RCC 7860 (cell line): Measurements from ENCODE around the gene GFPT2.

ENCODE experiments used
- DNase-seq: peaks from one replicate; pipeline ENCODE4 v3.0.0-alpha.2; 2015; ENCODE audit warnings: low spot score
- FAIRE-seq: peaks from 2 replicates; lab custom pipeline; 2012; peaks lifted over from hg19 to GRCh38; lab: Jason Lieb, UNC

Gene GFPT2

DNA sequence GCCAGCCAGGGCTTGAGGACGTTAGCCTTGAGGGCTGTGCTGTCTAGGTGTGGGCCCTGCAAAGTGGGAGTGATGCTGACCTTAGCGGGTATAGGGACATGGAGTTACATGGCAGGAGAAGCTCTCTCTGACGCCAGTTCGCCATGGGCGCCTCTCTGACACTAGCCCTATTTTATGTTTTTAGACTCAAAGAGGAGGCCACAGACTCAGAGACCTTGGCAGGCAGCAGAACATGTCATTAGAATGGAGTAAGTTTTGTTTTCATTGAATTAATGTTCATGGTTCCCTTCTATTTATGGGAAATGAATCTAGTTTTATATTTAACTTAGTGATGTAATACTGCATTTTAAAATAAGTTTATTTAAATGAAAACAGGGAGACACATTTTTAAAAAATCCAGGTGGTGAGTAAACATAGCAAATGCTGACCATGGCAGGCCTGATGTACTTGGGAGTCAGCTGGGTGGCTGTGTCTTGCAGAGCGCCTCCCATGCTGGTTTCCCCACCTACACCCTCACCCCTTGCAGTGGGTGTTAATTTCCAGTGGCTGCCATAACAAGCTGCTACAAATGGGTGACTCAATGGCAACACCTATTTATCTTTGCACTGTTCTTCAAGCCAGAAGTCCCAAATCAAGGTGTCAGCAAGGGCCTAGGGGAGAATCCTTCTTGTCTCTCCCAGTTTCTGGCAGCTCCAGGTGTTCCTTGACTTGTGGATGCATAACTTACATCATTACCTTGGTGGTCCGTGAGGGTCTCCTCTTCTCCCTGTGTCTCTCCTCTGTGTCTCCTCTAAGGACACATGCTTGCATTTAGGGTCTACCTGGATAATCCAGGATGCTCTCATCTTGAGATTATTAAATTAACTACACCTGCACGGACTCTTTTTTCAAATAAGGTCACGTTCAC lies 25.6 kb upstream of the GFPT2 start:
- FAIRE-seq, result no peak

GRCh38 chr5:180377556-180378197 lies 24.5 kb upstream of the GFPT2 start:
- no peak for FAIRE-seq
- DNase-seq, result no peak

More for the DNA sequence above, 25.6 kb upstream of the GFPT2 start:
- DNase-seq, result no peak

- DNase-seq (no peak), FAIRE-seq (no peak)
Measured at GRCh38 chr5:180376511-180376910, 23.4 kb upstream of the GFPT2 start.

GRCh38 chr5:180375955-180376354 lies 22.8 kb upstream of the GFPT2 start:
- FAIRE-seq, result no peak
- no peak for DNase-seq

GRCh38 chr5:180375291-180375690 lies 22.2 kb upstream of the GFPT2 start:
- FAIRE-seq (no peak), DNase-seq (no peak)

DNA sequence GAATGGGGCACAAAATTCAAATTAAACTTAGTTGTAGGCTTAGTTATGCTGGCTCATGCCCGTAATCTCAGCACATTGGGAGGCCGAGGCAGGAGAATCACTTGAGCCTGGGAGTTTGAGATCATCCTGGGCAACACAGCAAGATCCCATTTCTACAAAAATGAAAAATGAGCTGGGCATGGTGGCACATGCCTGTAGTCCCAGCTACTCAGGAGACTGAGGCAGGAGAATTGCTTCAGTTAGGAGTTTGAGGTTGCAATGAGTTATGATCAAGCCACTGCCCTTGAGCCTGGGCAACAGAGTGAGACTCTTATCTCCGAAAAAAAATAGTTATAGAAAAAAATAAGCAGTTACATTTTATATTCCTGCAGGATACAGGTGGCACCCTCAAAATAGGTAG lies 20.7 kb upstream of the GFPT2 start:
- FAIRE-seq, result no peak
- DNase-seq, result no peak

DNA sequence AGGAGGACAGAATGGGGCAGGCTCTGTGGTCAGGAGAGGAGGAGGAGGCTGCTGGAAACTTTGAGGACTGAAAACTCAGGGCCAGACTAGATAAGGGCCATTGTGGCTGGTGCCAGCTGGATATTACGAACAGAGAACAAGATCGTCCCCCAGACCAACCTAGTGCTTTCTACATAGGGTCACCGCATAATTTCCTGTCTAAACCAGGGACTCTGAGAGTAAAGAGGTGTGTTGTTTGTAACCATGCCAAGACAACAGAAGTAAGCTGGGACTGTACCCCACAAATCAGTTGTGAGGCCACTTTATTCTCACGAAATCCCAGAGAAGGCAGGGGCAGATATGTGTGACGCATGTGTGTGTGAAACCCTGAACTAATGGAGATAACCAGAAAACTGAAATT lies 20.3 kb upstream of the GFPT2 start:
- FAIRE-seq, result no peak

GRCh38 chr5:180371949-180372348 lies 18.8 kb upstream of the GFPT2 start:
- FAIRE-seq, result no peak
- DNase-seq, result no peak

More for the DNA sequence above, 20.3 kb upstream of the GFPT2 start:
- DNase-seq, result no peak

DNA sequence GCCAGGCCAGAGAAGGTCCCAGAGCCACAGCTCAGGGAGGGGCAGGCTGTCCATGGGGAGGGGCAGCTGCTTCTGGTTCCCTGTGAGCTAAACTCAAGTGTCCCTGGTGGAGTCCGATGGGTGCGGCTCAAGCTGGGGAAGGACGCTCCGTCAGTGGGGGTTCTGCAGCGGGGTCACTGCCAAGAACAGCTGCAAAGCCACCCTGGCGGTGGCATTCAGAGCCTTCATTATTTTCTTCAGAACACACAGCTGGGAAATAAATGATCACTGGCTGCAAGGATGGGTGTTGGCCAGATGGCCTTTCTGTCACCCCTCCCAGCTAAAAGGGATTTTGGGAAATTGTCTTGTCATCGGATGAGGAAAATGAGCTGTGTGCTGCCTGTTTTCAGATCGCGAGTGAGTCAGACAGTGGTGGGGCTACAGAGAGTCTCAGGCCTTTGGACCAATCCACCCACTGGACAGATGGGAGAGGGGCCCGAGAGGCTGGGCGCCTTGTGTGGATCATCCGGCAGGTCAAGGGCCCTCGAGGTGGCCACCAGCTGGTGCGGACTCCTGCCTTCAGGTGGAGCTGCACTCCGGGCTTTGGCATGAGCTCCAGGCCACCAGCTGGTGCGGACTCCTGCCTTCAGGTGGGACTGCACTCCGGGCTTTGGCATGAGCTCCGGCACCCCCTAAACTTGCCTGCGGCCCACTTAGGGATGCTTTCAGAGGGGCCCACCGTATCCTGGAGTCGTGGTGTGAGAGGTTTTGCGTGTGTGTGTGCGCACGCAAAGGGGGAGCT lies 17.9 kb upstream of the GFPT2 start:
- FAIRE-seq, result no peak
- no peak for DNase-seq

DNA sequence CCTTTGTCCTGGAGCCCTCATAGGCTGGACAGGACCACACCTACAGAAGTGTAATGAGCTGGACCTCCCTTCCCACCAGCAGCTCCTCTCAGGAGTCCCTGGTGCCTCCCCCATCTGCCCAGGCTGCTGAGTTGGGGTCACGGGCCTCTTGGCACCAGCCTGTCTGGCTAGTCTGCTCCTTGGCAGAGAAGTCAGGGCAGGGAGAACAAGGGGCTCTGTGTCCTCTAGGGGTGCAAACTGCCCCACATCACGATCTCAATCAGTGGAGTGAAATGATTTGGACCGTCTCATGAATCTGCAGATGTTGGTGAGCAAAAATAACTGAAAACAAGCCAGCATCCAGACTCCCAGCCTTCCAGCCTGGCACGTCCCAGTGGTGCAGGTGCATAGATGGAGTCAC lies 14.9 kb upstream of the GFPT2 start:
- FAIRE-seq, result no peak
- DNase-seq, result no peak

DNA sequence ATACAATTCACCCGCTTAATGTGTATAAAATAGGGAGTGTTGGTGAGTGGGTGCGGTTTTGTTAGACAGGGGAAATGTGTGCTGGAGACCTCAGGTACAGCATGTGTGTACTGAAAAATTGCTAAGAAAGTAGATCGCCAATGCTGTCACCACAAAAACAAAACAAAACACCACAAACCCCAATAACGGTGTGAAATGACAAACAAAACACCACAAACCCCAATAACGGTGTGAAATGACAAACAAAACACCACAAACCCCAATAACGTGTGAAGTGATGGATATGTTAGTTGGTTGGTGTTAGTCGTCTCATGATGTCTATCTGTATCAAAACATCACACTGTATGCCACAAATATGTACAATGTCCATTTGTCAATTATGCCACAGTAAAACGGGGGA lies 14.2 kb upstream of the GFPT2 start:
- FAIRE-seq (no peak), DNase-seq (no peak)

DNA sequence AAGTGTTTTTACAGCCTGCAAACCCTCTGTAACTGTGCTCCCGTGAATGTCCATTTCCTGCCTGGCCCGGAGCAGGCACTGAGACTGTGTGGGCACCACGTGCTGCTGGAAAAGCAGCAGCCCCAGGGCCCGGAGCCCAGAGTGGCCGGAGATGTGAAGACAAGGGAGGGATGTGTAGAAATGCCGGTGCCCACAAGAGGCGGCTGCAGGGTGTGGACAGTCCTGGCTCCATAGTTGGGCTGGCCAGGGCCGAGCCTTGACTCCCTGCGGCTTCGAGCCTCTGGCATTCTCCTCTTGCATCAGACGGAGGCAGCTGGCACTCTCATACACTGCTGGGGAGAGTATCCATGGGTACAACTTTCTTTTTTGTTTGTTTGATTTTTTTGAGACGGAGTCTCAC lies 13.2 kb upstream of the GFPT2 start:
- FAIRE-seq, result no peak
- DNase-seq, result no peak

DNA sequence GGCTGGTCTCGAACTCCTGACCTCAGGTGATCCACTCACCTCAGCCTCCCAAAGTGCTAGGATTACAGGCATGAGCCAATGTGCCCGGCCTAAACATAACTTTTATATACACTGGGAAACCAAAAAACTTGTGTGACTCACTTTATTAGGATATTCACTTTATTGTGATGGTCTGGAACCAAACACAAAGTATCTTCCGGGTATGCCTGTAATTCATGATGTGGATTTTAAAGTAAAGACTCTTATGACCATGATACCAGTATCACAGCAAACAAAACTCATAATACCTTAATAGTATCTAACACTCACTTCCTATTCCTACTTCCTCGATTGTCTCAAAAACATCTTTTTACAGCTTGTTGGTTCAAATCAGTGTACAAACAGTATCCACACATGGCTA lies 12.7 kb upstream of the GFPT2 start:
- DNase-seq, result no peak
- no peak for FAIRE-seq

GRCh38 chr5:180364306-180364856 lies 11.2 kb upstream of the GFPT2 start:
- no peak for DNase-seq
- FAIRE-seq, result no peak

GRCh38 chr5:180360078-180360957 lies 7.2 kb upstream of the GFPT2 start:
- no peak for FAIRE-seq
- DNase-seq, result no peak

DNA sequence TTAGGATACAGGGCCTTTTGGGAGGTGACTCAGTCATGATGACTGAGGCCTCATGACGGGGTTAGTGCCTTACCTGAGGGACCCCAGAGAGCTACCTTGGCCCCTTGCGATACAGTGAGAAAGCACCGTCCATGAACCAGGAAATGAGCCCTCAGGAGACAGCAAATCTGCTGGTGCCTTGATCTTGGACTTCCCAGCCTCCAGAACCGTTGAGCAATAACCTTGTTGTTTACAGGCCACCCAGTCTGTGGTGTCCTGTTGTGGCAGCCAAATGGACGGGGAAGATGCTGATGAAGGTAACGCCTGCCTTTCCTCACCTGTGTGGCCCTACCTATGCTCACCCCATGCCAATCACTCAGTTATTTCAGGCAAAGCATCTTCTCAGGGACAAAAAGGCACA lies 5.6 kb upstream of the GFPT2 start:
- DNase-seq (no peak), FAIRE-seq (no peak)

- DNase-seq (no peak), FAIRE-seq (no peak)
Measured at GRCh38 chr5:180358179-180358578, 5.0 kb upstream of the GFPT2 start.

- no peak for FAIRE-seq
- DNase-seq, result no peak
Measured at GRCh38 chr5:180354966-180355365, 1.8 kb upstream of the GFPT2 start.

DNA sequence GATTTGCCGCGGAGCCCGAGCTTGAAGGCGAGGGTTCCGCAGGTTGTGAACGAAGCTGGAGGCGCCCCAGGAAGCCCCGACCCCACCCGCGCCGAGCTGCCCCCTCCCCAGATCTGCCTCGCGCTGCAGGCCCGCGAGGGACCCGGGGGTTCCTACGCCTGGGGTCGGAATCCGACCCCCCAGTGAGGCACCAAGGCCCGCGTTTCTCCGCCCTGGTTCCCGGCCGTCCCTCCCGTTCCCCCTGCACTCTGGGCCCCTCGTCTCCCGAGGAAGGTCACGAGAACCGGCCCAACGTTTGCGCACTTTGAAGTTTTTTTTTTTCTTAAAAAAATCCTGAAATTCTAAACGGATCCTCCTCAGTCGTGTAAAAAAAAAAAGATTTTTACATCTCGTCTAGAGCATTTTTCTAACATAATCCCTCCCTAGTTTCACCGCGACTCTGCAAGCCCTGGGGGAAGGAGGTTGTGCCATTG lies 880 bp upstream of the GFPT2 start:
- no peak for FAIRE-seq
- no peak for DNase-seq
